HG03565 (cell line): ENCODE data around the gene ERH.
"Not testable (repeated sequence)": the region's sequence is repeated elsewhere in the genome, so short reads cannot be mapped to it uniquely, and the experiment has no call there.

ENCODE experiments used
- ATAC-seq: cut with Tn5 transposase; IDR thresholded peaks from one replicate; pipeline ENCODE4 v1.9.1; 2021; ENCODE audit warnings: mild to moderate bottlenecking, moderate library complexity; ENCODE audit not compliant: unreplicated experiment

Gene ERH

GRCh38 chr14:69398818-69399210 is 715 bp upstream of the ERH start:
- ATAC-seq: no peak

GRCh38 chr14:69395929-69396328 is 2.2 kb downstream of the ERH start:
- ATAC-seq: no peak

- no peak for ATAC-seq
These were observed 5.6 kb downstream of the ERH start for GRCh38 chr14:69392481-69392880.

GRCh38 chr14:69391400-69391799 is 6.7 kb downstream of the ERH start:
- ATAC-seq: not testable (repeated sequence)

- no peak for ATAC-seq
These were observed 10.8 kb downstream of the ERH start for GRCh38 chr14:69387311-69387710.

DNA sequence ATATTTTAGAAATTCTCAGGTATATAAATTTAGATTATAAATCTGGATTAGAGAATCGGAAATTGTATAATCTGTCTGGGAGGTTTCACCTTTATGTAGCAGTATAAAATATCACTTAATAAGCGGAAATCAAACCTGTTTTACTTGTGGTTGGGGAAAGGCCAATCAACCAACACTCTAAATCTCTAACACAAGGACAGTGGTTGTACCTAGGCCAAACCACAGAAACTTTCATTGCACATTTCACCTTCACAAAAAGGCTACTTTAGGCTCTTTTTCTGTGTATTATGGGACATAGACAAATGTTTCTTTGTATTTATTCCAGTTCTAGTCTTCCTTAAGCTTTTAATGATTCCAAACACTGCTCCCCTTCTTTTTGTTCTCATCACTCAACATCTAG is 19.8 kb downstream of the ERH start:
- no peak for ATAC-seq

DNA sequence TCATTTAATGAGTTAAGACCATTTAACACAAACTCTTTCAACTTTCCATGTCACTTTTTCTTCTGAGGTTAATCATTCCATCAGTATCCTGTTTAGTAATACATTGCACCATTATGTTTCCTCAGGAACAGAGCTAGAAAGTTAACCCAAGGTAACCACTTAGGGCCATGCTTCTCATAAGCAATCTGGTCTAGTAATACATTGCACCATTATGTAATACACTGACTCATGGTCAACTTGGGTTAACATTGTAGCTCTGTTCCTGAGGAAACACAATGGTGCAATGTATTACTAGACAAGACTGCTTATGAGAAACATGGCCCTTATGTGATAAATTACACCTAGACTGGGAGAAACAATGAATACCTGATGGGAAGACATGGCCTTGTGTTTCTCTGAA is 21.7 kb downstream of the ERH start:
- ATAC-seq: no peak

DNA sequence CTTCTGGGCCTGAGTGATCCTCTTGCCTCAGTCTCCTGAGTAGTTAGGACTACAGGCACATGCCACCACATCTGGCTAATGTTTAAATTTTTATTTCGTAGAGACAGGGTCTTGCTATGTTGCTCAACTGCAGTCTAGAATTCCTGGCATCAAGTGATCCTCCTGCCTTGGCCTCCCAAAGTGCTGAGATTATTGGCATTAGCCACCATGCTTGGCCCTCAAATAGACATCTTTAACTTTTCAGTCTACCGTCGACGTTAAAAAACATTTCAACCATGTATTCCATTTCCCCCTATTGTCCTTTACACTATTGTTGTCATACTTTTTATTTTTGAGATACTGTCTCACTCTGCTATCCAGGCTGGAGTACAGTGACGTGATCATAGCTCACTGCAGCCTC is 22.4 kb downstream of the ERH start:
- no peak for ATAC-seq

GRCh38 chr14:69375182-69375581 is 22.9 kb downstream of the ERH start:
- no peak for ATAC-seq

DNA sequence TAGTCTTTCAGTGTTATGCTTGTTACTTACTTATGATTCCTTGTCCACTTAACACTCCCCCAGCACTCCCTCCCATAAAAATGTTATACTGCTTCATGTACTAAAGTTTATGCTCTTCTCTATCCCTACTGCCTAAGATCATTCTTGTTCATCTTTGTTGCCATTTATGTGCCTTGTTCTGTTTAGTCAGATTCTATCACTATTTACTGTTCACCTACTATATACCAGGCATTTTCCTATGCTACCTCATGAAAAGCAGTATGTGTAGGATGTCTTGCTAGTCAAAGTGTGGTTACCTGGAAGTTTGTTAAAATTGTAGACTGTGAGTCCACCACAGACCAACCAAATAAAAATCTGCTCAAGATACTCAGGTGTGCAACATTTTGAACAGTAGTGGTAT is 23.9 kb downstream of the ERH start:
- ATAC-seq: no peak

GRCh38 chr14:69373104-69373503 is 25.0 kb downstream of the ERH start:
- ATAC-seq: no peak

GRCh38 chr14:69372146-69372545 is 26.0 kb downstream of the ERH start:
- no peak for ATAC-seq

DNA sequence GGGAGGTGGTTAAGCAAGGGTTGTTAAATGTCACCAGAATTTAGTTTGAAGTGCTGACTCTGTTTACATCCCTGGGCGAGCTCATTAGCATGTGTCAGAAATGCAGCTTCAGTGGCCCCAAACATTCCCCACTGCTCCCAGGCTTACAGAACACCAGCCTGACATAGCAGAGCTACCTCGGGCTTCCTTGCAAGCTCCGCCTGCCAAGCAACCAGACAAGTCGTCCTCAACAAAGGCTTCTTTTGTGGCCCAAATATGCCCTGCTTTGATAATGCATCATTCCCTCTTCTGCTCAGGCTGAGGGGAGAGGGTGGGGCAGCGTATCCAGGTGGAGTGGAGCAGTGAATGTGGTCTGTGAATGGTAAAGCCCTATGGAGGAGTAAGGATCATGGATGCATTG is 28.0 kb downstream of the ERH start:
- ATAC-seq: no peak

DNA sequence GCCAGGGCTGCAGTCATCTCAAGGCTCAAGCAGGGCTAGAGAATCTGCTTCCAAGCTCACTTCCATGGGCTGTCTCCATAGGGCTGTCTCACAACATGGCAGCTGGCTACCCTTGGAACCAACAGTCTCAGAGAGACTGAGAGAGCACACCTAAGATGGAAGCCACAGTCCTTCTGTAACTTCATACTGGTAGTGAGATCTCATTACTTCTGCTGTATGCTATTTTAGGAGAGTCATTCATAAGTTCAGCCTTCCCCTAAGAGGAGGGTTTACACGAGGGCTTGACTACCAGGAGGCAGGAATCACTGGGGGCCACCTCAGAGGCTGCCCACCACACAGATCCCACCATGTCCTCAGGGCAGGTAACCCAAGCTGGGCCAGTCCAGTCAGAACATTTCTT is 29.7 kb downstream of the ERH start:
- no peak for ATAC-seq

DNA sequence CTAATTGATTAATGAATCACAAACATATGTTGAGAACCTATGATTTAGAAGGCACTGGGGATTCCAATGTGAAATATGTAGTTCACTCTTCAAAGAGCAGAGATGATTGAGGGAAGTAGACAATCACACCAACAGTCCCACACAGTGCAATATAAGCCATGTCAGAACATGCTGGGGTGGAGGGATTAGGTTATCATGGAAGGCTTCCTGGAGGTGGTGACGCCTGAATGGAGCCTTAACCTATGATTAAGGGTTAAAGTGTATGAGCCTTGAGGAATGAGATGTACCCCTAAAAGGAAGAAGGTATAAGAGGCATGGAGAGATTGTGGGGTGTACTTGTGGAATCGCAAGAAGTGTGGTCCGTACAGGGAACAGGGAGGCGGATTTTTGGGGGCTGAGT is 31.3 kb downstream of the ERH start:
- no peak for ATAC-seq

GRCh38 chr14:69366069-69366468 is 32.0 kb downstream of the ERH start:
- no peak for ATAC-seq

GRCh38 chr14:69364378-69364777 is 33.7 kb downstream of the ERH start:
- ATAC-seq: no peak

DNA sequence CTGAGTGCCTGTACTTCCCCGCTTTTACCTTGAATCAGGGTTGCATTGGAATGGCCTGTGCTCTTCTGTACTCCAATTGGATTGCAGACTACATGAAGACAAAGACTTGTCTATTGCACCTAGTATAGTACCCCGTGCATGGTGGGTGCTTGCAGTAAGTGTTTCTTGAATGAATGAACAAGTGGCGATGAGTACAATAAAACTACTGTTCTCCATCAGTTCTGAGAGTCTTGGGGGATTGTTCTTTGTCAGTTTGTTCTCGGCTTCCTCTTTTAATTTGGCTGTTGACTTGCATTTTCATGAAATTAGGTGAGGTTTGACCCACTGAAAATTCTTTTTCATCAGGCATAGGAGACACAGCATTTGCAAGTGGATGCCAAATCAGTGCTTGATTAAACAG is 34.1 kb downstream of the ERH start:
- ATAC-seq: no peak

GRCh38 chr14:69363055-69363454 is 35.0 kb downstream of the ERH start:
- no peak for ATAC-seq

DNA sequence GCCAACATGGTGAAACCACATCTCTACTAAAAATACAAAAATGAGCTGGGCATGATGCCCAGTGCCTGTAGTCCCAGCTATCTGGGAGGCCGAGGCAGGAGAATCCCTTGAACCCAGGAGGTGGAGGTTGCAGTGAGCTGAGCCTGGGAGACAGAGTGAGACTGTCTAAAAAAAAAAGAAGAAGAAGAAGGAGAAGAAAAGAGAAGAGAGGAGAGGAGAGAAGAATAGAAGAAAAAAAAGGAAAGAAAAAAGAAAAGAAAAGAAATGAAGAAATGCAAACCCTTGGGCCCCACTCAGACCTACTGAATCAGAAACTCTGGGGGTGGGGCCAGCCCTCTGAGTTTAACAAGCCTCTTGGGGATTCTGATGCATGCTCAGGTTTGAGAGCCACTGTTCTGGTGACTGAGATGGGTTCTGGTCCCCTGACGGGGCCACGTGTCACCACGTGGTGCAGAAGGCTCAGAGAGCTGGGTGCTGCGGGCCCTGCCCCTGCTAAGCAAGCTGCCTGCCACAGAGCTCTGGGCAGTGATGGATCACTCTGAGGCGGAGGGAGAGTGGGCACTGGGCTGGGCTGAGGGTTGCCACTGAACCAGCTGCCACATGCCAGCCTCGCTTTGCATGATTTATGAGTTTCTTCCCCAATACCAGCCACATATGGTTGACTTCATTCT is 37.5 kb downstream of the ERH start:
- ATAC-seq: peak; percentile 48

DNA sequence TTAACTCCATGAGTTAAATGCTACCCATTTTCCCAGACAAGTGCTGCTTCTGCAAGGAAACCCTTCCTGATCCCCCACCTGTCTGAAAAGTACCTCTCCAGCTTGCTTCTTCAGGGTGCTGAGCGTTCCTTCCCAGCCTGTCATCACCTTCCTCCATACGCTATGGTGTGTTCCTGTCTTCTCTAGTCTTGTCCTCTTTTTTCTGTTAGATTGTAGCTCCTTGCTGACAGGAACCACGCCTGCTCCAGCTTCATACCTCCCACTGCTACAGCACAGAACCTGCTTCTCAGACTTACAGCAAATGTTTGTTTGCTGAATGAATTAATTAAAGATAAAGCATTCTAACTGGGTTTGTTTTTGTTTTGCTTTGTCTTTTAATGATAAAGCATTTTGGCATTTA is 39.1 kb downstream of the ERH start:
- no peak for ATAC-seq

DNA sequence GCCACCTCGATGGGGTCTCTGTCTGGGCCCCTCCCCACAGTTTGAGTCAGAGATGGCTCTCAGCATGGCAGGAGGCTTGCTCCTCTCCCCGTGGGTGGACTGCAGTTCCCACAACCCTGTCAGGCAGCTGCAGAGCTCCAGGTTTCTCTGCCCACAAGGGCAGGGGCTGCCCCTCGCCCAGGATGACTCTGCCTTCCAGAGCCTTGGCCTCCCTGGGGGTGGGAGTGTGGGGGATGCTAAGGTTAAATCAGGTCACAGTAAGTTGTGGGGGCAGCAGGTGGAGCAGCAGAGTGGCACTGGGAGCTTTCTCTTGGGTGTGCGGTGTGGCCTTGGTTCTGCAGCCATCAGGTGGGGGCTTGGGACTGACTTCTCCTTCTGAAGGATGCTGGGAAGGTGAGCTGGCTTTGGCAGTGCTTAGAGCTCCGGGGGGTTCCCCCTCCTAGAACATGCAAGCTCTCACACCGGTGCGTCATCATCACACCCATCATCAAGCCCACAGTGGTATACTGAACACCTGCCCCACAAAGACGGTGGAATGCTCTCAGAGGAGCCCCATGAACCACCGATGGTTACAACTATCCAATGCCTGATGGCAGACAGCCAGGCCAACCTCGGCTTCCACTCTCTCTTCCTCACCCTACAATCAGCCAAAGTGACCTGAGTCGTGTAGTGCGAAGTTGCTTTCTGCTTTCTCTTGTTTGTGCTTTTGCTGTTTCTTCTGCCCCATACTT is 39.7 kb downstream of the ERH start:
- ATAC-seq: no peak
